ENCODE data around the gene PTGER3. TPM values are rescaled to one million over a fixed set of nuclear protein-coding genes. Genes with fewer than 3 reads are reported as not detected.

Gene PTGER3
- total RNA-seq, result 0.94 TPM

GRCh38 chr1:71047635-71048607 lies at the start of gene PTGER3:
TSS of gene PTGER3 (minus strand) at chr1:71047816. CDS start at chr1:71047577, 239 bp downstream.

GRCh38 chr1:71080739-71081696 lies 33.4 kb upstream of the PTGER3 start, which contains the start of gene ZRANB2:
TSS of gene ZRANB2 (minus strand) at chr1:71081035. CDS start at chr1:71080995, 40 bp downstream.

Small RNA genes within 50 kb of the gene (small RNA-seq; reads per million reads assigned to genes)
- 557 reads per million, percentile 98 among the genes with 10 or more reads in this experiment for gene MIR186 (ENCODE audit: low replicate concordance)

Other genes starting within 250 kb of the PTGER3 start
- gene ZRANB2, start 33.2 kb upstream of the PTGER3 start, total RNA-seq, result 98.9 TPM